22Rv1 (cell line): ENCODE measurements around the gene SEC24C.

ENCODE experiments used
- H3K27ac ChIP-seq: fragments of 450-650 bp; 2 replicates; pipeline ENCODE4 v1.5.1; 2017
- ZFX ChIP-seq: fragments of 450-650 bp; IDR thresholded peaks from 2 replicates; pipeline ENCODE4 v1.6.1; 2017; ENCODE audit warnings: antibody characterized with exemption, borderline replicate concordance
- TF ChIP-seq, protein P1 (sequence below): fragments of 450-650 bp; IDR thresholded peaks from 2 replicates; pipeline ENCODE4 v1.5.1; 2017; ENCODE audit warnings: mild to moderate bottlenecking

The SEC24C gene

DNA sequence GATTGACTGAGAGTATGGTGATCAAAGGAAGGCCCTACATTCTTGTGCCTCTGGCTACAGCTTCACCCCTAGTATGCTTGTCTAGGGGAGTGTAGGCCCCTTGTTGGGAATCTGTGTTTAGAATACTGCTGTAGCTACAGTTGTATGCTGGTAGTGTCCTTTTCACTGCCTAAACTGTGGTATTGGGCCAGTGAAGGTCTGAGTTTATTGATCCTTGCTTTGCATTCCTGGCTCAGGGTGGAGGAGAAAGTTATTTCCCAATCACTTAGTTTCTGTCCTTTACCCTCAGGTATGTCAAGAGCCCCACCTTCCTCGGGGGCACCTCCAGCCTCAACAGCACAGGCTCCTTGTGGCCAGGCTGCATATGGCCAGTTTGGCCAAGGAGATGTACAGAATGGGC, 6.6 kb downstream of the SEC24C start:
- TF ChIP-seq, protein P1, sequence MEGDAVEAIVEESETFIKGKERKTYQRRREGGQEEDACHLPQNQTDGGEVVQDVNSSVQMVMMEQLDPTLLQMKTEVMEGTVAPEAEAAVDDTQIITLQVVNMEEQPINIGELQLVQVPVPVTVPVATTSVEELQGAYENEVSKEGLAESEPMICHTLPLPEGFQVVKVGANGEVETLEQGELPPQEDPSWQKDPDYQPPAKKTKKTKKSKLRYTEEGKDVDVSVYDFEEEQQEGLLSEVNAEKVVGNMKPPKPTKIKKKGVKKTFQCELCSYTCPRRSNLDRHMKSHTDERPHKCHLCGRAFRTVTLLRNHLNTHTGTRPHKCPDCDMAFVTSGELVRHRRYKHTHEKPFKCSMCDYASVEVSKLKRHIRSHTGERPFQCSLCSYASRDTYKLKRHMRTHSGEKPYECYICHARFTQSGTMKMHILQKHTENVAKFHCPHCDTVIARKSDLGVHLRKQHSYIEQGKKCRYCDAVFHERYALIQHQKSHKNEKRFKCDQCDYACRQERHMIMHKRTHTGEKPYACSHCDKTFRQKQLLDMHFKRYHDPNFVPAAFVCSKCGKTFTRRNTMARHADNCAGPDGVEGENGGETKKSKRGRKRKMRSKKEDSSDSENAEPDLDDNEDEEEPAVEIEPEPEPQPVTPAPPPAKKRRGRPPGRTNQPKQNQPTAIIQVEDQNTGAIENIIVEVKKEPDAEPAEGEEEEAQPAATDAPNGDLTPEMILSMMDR = no peak
- TF ChIP-seq ZFX = no peak

DNA sequence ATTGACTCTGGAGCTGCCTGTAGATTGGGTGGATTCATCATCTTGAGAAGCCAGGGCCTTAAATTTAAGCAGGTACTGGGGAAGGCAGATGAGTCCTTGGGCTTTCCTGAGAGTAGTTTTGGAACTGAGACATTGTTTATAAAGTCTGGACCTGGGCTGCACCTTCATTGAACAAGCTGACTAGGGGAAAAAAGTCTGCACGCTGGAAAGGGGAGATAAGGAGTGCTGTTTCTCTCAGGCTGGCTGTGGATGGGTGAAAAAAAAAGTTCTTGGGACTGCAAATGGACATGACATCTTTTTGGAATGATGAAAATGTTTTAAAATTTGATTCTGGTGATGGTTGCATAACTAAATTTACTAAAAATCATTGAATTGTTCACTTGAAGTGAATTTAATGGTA, 12.0 kb downstream of the SEC24C start:
- no peak overlapping the region for H3K27ac ChIP-seq
- TF ChIP-seq, protein P1 = no peak
- no peak for TF ChIP-seq ZFX

More for the DNA sequence above, 6.6 kb downstream of the SEC24C start:
- H3K27ac ChIP-seq = no peak overlapping the region

DNA sequence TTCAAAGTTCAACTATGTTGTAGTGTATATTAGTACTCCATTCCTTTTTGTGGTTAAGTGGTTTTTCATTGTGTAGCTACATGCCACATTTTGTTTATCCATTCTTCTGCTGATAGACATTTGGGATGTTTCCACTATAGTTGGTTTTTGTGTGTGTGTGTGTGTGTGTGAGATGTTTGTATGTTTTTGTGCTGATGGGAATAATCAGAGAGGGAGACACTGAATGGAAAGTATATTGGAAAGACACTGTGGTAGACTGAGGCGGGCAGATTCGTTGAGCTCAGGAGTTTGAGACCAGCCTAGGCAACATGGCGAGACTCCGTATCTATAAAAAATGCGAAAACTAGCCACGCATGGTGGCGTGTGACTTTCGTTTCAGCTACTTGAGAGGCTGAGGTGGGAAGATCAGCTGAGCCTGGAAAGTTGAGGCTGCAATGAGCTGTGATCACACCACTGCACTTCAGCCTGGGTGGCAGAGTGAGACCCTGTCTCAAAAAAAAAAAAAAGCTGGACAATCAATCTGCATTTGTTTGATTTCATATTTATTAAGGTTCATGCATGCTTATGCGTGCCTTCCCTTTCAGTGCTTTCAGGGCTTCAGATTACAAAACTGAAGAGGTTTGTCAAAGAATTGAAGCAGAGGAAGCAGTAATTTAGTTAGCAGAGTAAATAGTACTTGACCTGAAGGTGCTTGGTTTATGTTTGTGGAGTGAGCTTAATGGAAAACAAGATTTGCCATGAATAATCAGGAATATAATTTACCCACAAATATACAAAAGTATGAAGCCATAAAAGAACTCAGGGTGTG, 14.7 kb downstream of the SEC24C start:
- H3K27ac ChIP-seq = no peak overlapping the region
- no peak for TF ChIP-seq ZFX
- TF ChIP-seq, protein P1 = no peak

DNA sequence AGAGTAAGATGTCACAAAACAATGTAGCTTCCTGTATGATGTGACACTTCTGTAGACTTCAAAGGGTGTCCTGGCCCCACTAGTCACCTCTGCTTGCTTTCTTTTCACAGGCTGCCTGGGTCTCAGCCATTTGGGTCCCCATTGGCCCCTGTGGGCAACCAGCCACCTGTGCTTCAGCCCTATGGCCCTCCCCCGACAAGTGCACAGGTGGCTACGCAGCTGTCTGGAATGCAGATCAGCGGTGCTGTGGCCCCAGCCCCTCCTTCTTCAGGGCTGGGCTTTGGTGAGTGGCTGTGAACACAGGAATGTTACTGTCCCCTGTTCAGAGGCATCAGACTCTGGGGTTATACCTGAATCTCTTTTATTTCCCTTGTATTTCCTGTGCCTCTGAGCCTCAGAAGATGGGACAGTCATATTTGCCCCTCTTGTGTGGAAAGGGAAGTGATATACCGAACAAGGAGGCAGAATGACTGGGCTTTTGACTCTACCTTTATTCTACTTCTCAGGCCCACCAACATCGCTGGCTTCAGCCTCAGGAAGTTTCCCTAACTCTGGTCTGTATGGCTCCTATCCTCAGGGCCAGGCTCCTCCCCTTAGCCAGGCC, 15.4 kb downstream of the SEC24C start:
- no peak for TF ChIP-seq ZFX
- TF ChIP-seq, protein P1 = no peak
- no peak overlapping the region for H3K27ac ChIP-seq

DNA sequence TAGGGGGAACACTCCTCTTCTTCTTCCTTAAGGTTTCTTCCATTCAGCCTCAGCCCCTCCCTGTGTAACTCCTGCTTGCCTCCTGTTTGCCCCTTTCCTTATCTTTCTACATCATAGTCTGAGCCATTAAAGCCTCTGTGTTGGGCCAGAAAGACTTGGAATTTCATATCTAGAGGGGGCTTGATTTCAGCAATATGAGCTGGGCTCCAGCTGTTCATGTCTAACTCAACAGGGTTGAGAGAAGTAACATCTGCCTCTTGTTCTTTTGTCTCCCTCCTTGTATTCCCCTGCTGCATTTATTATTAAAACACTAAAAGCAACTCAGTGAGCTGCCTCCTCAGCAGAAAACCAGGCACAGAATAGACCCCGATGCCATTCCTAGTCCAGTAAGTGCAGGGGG, 17.6 kb downstream of the SEC24C start:
- TF ChIP-seq, protein P1 = no peak
- TF ChIP-seq ZFX = no peak
- H3K27ac ChIP-seq = no peak overlapping the region

DNA sequence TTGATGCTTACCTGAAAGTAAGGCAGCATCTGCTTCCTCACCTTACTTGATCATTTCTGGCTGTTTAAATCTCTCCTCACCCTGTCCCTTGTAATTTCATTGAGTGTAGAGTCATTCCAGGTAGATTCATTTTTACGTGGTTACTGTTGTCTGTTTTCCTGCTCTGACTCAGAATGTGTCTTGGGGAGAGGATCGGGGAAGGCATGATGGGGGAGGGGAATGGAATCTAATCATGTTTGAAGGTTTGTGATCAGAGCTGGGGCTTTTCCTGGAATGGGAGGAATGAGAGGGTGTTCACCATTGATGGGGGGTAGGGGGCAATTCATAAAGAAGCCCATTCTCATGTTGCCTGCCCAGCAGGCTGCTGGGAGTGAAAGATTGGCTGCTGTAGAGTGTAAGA, 18.7 kb downstream of the SEC24C start:
- TF ChIP-seq, protein P1 = no peak
- TF ChIP-seq ZFX = no peak
- no peak overlapping the region for H3K27ac ChIP-seq

DNA sequence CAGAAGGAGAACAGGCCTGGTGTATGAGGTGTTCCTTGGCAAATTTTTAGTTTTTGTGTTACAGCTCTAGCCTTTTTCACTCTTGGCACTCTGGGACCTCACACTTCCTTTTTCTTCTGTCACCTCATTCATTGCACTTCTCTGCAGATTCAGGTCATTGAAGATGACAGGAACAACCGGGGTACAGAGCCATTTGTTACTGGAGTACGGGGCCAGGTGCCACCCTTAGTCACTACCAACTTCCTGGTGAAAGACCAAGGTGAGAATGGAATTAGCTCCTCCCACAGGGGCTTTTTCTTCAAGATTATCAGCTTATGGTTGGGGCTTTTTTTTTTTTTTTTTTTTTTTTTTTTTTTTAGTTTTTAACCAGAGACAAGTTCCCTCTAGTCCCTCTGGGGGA, 19.2 kb downstream of the SEC24C start:
- no peak for TF ChIP-seq ZFX
- TF ChIP-seq, protein P1 = no peak
- H3K27ac ChIP-seq = no peak overlapping the region
